Activated CD8-positive, alpha-beta T cell treated with anti-CD3 and anti-CD28 coated beads for 36 hours (primary cell): ENCODE data around the gene ROS1. TPM values are rescaled to one million over a fixed set of nuclear protein-coding genes. Genes with fewer than 3 reads are reported as not detected.
A peak's percentile ranks its signal among the peaks of the same experiment; 100 is the strongest.

Source experiments
- ATAC-seq: fragments of 200-7000 bp; cut with Tn5 transposase; one replicate; pipeline ENCODE4 v1.10.0; 2021; ENCODE audit warnings: mild to moderate bottlenecking, moderate library complexity
- CTCF ChIA-PET: fragments of 350-600 bp; sonication (Branson Sonifier 250); formaldehyde crosslinking; loops from one replicate; lab custom pipeline; 2021; ENCODE audit warnings: antibody characterized with exemption; lab: Charles Lee
- POLR2A ChIA-PET: fragments of 350-600 bp; sonication (Branson Sonifier 250); formaldehyde crosslinking; loops from one replicate; lab custom pipeline; 2021; ENCODE audit warnings: antibody characterized with exemption; lab: Charles Lee
- DNase-seq: peaks from one replicate; pipeline ENCODE4 v3.0.0-alpha.2; 2020
- H3K27ac Mint-ChIP-seq: one replicate; pipeline ENCODE4 v1.8.0; 2021; ENCODE audit warnings: mild to moderate bottlenecking, mixed read lengths
- H3K27me3 Mint-ChIP-seq: one replicate; pipeline ENCODE4 v1.8.0; 2021; ENCODE audit warnings: mixed read lengths
- H3K36me3 Mint-ChIP-seq: one replicate; pipeline ENCODE4 v1.8.0; 2021; ENCODE audit warnings: low read depth, mixed read lengths
- H3K4me1 Mint-ChIP-seq: one replicate; pipeline ENCODE4 v1.8.0; 2021; ENCODE audit warnings: low read depth, mixed read lengths
- H3K4me3 Mint-ChIP-seq: one replicate; pipeline ENCODE4 v1.8.0; 2021; ENCODE audit warnings: mild to moderate bottlenecking, moderate library complexity, mixed read lengths
- H3K9me3 Mint-ChIP-seq: one replicate; pipeline ENCODE4 v1.8.0; 2021; ENCODE audit warnings: mixed read lengths
- intact Hi-C: fragments of 100-400 bp; cut with micrococcal nuclease; formaldehyde crosslinking; loops from one replicate; pipeline ENCODE4 v1.10.0; 2022
- total RNA-seq, 2 experiments: library from RNA; stranded (reverse); gene quantifications; one replicate each; pipeline ENCODE4 v1.2.3, GENCODE V29; 2021
- TF ChIP-seq, protein P1 (sequence below): fragments of 200-600 bp; IDR thresholded peaks from one replicate; pipeline ENCODE4 v1.8.0; 2022; ENCODE audit warnings: antibody characterized with exemption, mild to moderate bottlenecking

The ROS1 gene
- total RNA-seq, 2 experiments from 2014 or later, result not detected

DNA sequence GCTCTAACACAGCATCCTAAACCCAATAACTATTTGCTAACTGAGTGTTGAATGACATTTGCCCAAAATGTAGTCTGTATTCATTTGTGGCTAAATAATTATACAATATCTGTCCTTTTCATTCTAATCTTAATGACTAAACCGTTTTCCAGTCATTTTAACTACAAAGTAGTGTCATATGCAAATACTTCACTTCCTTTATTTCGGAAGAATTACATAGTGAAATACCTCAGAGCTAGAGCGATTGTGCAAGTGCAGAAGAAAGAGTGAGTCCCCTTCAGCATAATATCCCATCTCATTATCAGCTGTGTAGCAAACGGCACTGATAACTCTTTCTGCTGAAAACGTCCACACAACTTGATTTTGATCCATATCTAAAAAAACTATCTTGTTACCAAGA, 66.2 kb downstream of the ROS1 start:
- ChIA-PET POLR2A (no interaction called here), CTCF (no interaction called here)
- Mint-ChIP-seq H3K36me3 (no peaks in the 10 kb centered on the region), H3K4me1 (no peaks in the 10 kb centered on the region), H3K27me3 (no peaks in the 10 kb centered on the region), H3K4me3 (no peak overlapping the region), H3K27ac (no peak overlapping the region), H3K9me3 (no peaks in the 10 kb centered on the region)
- DNase-seq (no peak), ATAC-seq (no peak)
- TF ChIP-seq, protein P1, sequence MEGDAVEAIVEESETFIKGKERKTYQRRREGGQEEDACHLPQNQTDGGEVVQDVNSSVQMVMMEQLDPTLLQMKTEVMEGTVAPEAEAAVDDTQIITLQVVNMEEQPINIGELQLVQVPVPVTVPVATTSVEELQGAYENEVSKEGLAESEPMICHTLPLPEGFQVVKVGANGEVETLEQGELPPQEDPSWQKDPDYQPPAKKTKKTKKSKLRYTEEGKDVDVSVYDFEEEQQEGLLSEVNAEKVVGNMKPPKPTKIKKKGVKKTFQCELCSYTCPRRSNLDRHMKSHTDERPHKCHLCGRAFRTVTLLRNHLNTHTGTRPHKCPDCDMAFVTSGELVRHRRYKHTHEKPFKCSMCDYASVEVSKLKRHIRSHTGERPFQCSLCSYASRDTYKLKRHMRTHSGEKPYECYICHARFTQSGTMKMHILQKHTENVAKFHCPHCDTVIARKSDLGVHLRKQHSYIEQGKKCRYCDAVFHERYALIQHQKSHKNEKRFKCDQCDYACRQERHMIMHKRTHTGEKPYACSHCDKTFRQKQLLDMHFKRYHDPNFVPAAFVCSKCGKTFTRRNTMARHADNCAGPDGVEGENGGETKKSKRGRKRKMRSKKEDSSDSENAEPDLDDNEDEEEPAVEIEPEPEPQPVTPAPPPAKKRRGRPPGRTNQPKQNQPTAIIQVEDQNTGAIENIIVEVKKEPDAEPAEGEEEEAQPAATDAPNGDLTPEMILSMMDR, result no peak
- intact Hi-C loops, result no loop called here

DNA sequence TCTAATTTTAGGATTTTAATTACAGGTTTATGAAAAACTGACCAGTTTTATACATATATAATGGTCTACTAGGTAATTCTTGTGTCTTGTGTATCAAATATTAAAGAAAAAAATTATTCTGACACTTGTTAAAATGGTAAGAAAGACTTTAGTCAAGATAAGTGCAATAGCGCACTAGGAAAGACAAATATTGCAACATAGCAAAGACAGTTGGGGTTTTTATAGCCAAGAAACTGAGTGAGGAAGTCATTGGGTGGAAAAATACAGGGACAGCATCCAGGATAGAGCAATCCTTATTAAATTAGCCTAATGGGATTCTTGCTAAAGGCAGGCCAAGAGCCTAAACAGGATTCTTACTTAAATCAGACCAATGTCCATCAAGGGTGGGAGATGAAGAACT, 71.1 kb downstream of the ROS1 start:
- H3K27me3 Mint-ChIP-seq, result peaks cover 4% of the 10 kb centered on the region
- ChIA-PET POLR2A (no interaction called here), CTCF (no interaction called here)
- TF ChIP-seq, protein P1, result no peak
- intact Hi-C loops, result no loop called here
- no peaks in the 10 kb centered on the region for H3K36me3 Mint-ChIP-seq
- ATAC-seq (no peak), DNase-seq (no peak)
- no peaks in the 10 kb centered on the region for H3K9me3 Mint-ChIP-seq
- H3K4me3 Mint-ChIP-seq, result no peak overlapping the region
- H3K27ac Mint-ChIP-seq, result no peak overlapping the region
- no peaks in the 10 kb centered on the region for H3K4me1 Mint-ChIP-seq

DNA sequence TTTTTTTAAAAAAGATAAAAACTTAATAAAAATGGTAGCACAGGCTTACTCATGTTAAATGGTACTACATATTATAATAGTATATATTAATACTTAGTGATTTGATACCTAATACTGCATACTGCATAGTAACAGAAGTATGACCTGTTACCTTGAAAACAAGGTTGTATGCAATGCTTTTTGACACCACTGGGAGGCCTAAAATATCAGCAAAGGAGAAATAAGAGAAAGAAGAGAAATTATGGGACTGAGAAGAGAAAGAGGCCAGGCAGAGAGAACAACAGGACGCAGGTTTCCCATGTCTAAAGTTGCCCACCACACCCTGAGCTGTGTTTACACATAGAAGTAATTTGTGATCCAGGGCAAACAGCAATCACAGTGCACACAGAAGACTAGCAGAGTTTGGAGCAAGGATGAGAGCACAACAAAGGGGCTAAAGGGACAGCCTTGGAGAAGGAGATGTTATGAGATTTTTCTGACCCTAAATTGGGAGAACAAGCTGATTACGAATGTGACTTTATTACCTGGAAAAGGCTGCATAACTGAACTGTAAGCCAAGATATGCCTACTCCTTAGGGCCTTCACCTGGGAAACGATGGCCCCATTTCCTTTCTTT, 73.2 kb downstream of the ROS1 start:
- CTCF ChIA-PET, result no interaction called here
- Mint-ChIP-seq H3K27ac (no peak overlapping the region), H3K4me1 (no peaks in the 10 kb centered on the region), H3K27me3 (peaks cover 4% of the 10 kb centered on the region), H3K4me3 (no peak overlapping the region), H3K9me3 (no peaks in the 10 kb centered on the region), H3K36me3 (no peaks in the 10 kb centered on the region)
- POLR2A ChIA-PET, result no interaction called here
- TF ChIP-seq, protein P1, result peak; percentile 48
- intact Hi-C loops, result no loop called here
- ATAC-seq (no peak), DNase-seq (no peak)

GRCh38 chr6:117351521-117351920, 74.2 kb downstream of the ROS1 start:
- DNase-seq, result no peak
- TF ChIP-seq, protein P1, result no peak
- Mint-ChIP-seq H3K27me3 (peaks cover 4% of the 10 kb centered on the region), H3K36me3 (no peaks in the 10 kb centered on the region), H3K4me1 (no peaks in the 10 kb centered on the region), H3K4me3 (no peak overlapping the region), H3K9me3 (no peaks in the 10 kb centered on the region), H3K27ac (no peak overlapping the region)
- POLR2A ChIA-PET, result no interaction called here
- intact Hi-C loops, result no loop called here
- CTCF ChIA-PET, result interaction anchor here (0.5 to 1.4 kb wide), 3 partner anchors 98 to 253 kb away, joined by 3 to 5 read pairs (median 4); no protein-coding TSS in a partner anchor
- no peak for ATAC-seq

GRCh38 chr6:117346142-117346930, 79.4 kb downstream of the ROS1 start:
- ATAC-seq (peak; percentile 39), DNase-seq (no peak)
- H3K9me3 Mint-ChIP-seq, result no peaks in the 10 kb centered on the region
- peaks cover 7% of the 10 kb centered on the region for H3K27me3 Mint-ChIP-seq
- intact Hi-C loops, result loop anchor here (5.0 kb wide), 2 partner anchors 211 to 261 kb away; no protein-coding TSS in a partner anchor
- H3K4me1 Mint-ChIP-seq, result no peaks in the 10 kb centered on the region
- ChIA-PET POLR2A (no interaction called here), CTCF (interaction anchor here (1.3 kb wide), 1 partner anchor 258 kb away, joined by 4 read pairs; no protein-coding TSS in a partner anchor)
- H3K4me3 Mint-ChIP-seq, result no peak overlapping the region
- no peak overlapping the region for H3K27ac Mint-ChIP-seq
- H3K36me3 Mint-ChIP-seq, result no peaks in the 10 kb centered on the region
- TF ChIP-seq, protein P1, result peak; percentile 65
